Astrocyte of the cerebellum (primary cell): ENCODE measurements around the gene DROSHA.
A peak's percentile ranks its signal among the peaks of the same experiment; 100 is the strongest.

Experiments
- DNase-seq: peaks from one replicate; pipeline ENCODE4 v3.0.0-alpha.2; 2011; ENCODE audit warnings: low read depth
- H3K4me3 ChIP-seq: 2 replicates; pipeline ENCODE4 v1.5.1; 2011; ENCODE audit warnings: mild to moderate bottlenecking, low read depth, low read length, moderate library complexity
- CTCF ChIP-seq: IDR thresholded peaks from 2 replicates; pipeline ENCODE4 v1.5.1; 2012; ENCODE audit warnings: low read length, low read depth, moderate library complexity, mild to moderate bottlenecking; ENCODE audit errors: missing control alignments
- in situ Hi-C: cut with HindIII; loops from 2 replicates; pipeline ENCODE4 v1.10.0; 2017; ENCODE audit warnings: low sequenced_read_pairs

Gene DROSHA

GRCh38 chr5:31534527-31535046, 2.7 kb upstream of the DROSHA start:
- no peak for DNase-seq
- H3K4me3 ChIP-seq: no peak overlapping the region
- TF ChIP-seq CTCF: no peak
- in situ Hi-C loops: no loop called here

- in situ Hi-C loops: no loop called here
- DNase-seq: no peak
- H3K4me3 ChIP-seq: peak overlapping the region; percentile 70
- TF ChIP-seq CTCF: no peak
Observed at GRCh38 chr5:31531543-31531887, 378 bp downstream of the DROSHA start.

GRCh38 chr5:31530541-31531265, 1.2 kb downstream of the DROSHA start:
- no peak for TF ChIP-seq CTCF
- in situ Hi-C loops: no loop called here
- no peak for DNase-seq
- H3K4me3 ChIP-seq: peak overlapping the region; percentile 70

GRCh38 chr5:31523041-31523440, 8.9 kb downstream of the DROSHA start:
- in situ Hi-C loops: no loop called here
- TF ChIP-seq CTCF: no peak
- H3K4me3 ChIP-seq: no peak overlapping the region
- DNase-seq: no peak

- no peak for TF ChIP-seq CTCF
- in situ Hi-C loops: no loop called here
- DNase-seq: no peak
Observed at GRCh38 chr5:31516802-31517201, 15.1 kb downstream of the DROSHA start.

GRCh38 chr5:31511305-31511704, 20.6 kb downstream of the DROSHA start:
- in situ Hi-C loops: no loop called here
- no peak overlapping the region for H3K4me3 ChIP-seq
- no peak for TF ChIP-seq CTCF
- DNase-seq: no peak

More at GRCh38 chr5:31516802-31517201, 15.1 kb downstream of the DROSHA start:
- H3K4me3 ChIP-seq: no peak overlapping the region
